ENCODE data around the gene ARHGAP45. TPM values are rescaled to one million over a fixed set of nuclear protein-coding genes. Genes with fewer than 3 reads are reported as not detected.

The ARHGAP45 gene
- total and polyA plus RNA-seq, 2 experiments from 2014 or later, result 24.7 to 71.8 TPM

DNA sequence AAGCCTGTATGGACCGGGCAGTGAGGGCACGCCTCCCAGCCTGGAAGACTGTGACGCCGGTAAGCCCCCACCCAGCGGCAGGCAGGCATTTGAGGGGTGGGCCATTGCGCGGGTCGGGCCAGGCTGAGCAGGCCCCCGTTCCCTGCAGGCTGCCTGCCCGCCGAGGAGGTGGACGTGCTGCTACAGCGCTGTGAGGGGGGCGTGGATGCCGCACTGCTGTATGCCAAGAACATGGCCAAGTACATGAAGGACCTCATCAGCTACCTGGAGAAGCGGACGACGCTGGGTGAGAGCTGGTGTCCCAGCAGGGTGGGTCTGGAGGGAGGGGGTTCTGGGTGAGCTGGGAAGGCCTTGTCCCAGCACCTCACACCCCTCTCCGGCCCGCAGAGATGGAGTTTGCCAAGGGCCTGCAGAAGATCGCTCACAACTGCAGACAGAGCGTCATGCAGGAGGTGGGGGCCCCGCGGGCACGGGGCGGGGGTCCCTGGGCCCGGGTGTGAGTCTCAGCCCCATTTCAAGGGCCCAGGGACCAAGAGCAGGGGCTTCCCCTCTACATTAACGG is 7.1 kb downstream of the ARHGAP45 start (continued):
- TF ChIP-seq, protein P1, sequence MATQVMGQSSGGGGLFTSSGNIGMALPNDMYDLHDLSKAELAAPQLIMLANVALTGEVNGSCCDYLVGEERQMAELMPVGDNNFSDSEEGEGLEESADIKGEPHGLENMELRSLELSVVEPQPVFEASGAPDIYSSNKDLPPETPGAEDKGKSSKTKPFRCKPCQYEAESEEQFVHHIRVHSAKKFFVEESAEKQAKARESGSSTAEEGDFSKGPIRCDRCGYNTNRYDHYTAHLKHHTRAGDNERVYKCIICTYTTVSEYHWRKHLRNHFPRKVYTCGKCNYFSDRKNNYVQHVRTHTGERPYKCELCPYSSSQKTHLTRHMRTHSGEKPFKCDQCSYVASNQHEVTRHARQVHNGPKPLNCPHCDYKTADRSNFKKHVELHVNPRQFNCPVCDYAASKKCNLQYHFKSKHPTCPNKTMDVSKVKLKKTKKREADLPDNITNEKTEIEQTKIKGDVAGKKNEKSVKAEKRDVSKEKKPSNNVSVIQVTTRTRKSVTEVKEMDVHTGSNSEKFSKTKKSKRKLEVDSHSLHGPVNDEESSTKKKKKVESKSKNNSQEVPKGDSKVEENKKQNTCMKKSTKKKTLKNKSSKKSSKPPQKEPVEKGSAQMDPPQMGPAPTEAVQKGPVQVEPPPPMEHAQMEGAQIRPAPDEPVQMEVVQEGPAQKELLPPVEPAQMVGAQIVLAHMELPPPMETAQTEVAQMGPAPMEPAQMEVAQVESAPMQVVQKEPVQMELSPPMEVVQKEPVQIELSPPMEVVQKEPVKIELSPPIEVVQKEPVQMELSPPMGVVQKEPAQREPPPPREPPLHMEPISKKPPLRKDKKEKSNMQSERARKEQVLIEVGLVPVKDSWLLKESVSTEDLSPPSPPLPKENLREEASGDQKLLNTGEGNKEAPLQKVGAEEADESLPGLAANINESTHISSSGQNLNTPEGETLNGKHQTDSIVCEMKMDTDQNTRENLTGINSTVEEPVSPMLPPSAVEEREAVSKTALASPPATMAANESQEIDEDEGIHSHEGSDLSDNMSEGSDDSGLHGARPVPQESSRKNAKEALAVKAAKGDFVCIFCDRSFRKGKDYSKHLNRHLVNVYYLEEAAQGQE (IDR thresholded peaks at IDR 0.05; ENCODE audit: unreplicated experiment), result no peak
- no peak for TF ChIP-seq ZNF331 (CRISPR knock-in tag; IDR thresholded peaks at IDR 0.05; ENCODE audit: low read depth)
- TF ChIP-seq, protein P2, sequence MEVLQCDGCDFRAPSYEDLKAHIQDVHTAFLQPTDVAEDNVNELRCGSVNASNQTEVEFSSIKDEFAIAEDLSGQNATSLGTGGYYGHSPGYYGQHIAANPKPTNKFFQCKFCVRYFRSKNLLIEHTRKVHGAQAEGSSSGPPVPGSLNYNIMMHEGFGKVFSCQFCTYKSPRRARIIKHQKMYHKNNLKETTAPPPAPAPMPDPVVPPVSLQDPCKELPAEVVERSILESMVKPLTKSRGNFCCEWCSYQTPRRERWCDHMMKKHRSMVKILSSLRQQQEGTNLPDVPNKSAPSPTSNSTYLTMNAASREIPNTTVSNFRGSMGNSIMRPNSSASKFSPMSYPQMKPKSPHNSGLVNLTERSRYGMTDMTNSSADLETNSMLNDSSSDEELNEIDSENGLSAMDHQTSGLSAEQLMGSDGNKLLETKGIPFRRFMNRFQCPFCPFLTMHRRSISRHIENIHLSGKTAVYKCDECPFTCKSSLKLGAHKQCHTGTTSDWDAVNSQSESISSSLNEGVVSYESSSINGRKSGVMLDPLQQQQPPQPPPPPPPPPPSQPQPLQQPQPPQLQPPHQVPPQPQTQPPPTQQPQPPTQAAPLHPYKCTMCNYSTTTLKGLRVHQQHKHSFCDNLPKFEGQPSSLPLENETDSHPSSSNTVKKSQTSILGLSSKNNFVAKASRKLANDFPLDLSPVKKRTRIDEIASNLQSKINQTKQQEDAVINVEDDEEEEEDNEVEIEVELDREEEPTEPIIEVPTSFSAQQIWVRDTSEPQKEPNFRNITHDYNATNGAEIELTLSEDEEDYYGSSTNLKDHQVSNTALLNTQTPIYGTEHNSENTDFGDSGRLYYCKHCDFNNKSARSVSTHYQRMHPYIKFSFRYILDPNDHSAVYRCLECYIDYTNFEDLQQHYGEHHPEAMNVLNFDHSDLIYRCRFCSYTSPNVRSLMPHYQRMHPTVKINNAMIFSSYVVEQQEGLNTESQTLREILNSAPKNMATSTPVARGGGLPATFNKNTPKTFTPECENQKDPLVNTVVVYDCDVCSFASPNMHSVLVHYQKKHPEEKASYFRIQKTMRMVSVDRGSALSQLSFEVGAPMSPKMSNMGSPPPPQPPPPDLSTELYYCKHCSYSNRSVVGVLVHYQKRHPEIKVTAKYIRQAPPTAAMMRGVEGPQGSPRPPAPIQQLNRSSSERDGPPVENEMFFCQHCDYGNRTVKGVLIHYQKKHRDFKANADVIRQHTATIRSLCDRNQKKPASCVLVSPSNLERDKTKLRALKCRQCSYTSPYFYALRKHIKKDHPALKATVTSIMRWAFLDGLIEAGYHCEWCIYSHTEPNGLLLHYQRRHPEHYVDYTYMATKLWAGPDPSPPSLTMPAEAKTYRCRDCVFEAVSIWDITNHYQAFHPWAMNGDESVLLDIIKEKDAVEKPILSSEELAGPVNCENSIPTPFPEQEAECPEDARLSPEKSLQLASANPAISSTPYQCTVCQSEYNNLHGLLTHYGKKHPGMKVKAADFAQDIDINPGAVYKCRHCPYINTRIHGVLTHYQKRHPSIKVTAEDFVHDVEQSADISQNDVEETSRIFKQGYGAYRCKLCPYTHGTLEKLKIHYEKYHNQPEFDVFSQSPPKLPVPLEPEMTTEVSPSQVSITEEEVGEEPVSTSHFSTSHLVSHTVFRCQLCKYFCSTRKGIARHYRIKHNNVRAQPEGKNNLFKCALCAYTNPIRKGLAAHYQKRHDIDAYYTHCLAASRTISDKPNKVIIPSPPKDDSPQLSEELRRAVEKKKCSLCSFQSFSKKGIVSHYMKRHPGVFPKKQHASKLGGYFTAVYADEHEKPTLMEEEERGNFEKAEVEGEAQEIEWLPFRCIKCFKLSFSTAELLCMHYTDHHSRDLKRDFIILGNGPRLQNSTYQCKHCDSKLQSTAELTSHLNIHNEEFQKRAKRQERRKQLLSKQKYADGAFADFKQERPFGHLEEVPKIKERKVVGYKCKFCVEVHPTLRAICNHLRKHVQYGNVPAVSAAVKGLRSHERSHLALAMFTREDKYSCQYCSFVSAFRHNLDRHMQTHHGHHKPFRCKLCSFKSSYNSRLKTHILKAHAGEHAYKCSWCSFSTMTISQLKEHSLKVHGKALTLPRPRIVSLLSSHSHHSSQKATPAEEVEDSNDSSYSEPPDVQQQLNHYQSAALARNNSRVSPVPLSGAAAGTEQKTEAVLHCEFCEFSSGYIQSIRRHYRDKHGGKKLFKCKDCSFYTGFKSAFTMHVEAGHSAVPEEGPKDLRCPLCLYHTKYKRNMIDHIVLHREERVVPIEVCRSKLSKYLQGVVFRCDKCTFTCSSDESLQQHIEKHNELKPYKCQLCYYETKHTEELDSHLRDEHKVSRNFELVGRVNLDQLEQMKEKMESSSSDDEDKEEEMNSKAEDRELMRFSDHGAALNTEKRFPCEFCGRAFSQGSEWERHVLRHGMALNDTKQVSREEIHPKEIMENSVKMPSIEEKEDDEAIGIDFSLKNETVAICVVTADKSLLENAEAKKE (CRISPR knock-in tag; IDR thresholded peaks at IDR 0.05), result no peak
- TF ChIP-seq ZNF114 (CRISPR knock-in tag; IDR thresholded peaks at IDR 0.05), result no peak
